ENCODE results near the gene RCN2. TPM values are rescaled to one million over a fixed set of nuclear protein-coding genes. Genes with fewer than 3 reads are reported as not detected.
"Not testable (repeated sequence)": the region's sequence is repeated elsewhere in the genome, so short reads cannot be mapped to it uniquely, and the experiment has no call there.

RCN2 gene
- total and polyA plus RNA-seq, 2 of the 8 experiments (the other 6 are each of a cell fraction or from before 2014, with no cell fraction given), result 65.6 to 137 TPM

DNA sequence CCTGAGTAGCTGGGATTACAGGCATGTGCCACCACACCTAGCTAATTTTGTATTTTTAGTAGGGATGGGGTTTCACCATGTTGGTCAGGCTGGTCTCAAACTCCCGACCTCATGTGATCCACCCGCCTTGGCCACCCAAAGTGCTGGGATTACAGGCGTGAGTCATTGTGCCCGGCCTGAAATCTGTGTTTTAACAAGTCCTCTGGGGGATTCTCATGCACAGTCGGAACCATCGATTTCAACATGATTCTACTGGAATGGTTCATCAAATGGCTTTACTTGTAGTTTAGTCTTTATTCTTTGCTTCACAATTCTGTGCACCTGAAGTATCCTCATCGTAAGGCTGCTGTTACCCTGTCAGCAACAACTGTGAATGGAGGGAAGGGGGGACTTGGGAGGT lies 34.5 kb downstream of the RCN2 start:
- not testable (repeated sequence) for H3K4me2 ChIP-seq (ENCODE audit: insufficient read depth in 1 of 2, low read depth in 2 of 2, low read length in 2 of 2); H3K4me1 ChIP-seq (replicated peaks in 1 of 4; ENCODE audit: control insufficient read depth in 3 of 4, insufficient read depth in 4 of 4, low read length in 3 of 4); H3K79me1 ChIP-seq (ENCODE audit: low read depth, low read length); H2BK15ac ChIP-seq (ENCODE audit: low read length); H3K9ac ChIP-seq (replicated peaks in 1 of 4; ENCODE audit: extremely low read depth in 1 of 4, low read depth in 3 of 4, low read length in 3 of 4); H3K18ac ChIP-seq (ENCODE audit: extremely low read depth, low read length); DNase-seq (ENCODE audit: low read depth in 1 of 2, low spot score in 2 of 2); H3K27ac ChIP-seq (ENCODE audit: low read depth, low read length); H3K4me3 ChIP-seq (ENCODE audit: extremely low read depth in 1 of 4, insufficient read depth in 2 of 4, low read depth in 3 of 4, low read length in 4 of 4); H3K9me3 ChIP-seq (ENCODE audit: insufficient read depth in 2 of 2, low read depth in 1 of 2, low read length in 1 of 2); H3K27me3 ChIP-seq (replicated peaks in 1 of 4; ENCODE audit: control insufficient read depth in 3 of 4, extremely low read depth in 1 of 4, insufficient read depth in 3 of 4, low read length in 3 of 4); H2BK20ac ChIP-seq (ENCODE audit: low read length); H4K20me1 ChIP-seq (replicated peaks in 1 of 2; ENCODE audit: control insufficient read depth in 1 of 2, insufficient read depth in 2 of 2, low read length in 2 of 2); H3K36me3 ChIP-seq (ENCODE audit: control insufficient read depth in 2 of 4, insufficient read depth in 4 of 4, low read length in 3 of 4); H4K5ac ChIP-seq (ENCODE audit: insufficient read length, low read depth, low read length); H2AFZ ChIP-seq (ENCODE audit: low read length); H2BK120ac ChIP-seq (replicated peaks; ENCODE audit: low read depth, low read length); H2BK12ac ChIP-seq (ENCODE audit: low read depth, low read length); H2BK5ac ChIP-seq (ENCODE audit: low read depth, low read length); FAIRE-seq; H3K23me2 ChIP-seq (ENCODE audit: low read depth, low read length); H4K91ac ChIP-seq (replicated peaks; ENCODE audit: insufficient read length, low read length); H3K23ac ChIP-seq (ENCODE audit: insufficient read length); H4K8ac ChIP-seq (ENCODE audit: extremely low read depth, insufficient read depth, low read length); H3K14ac ChIP-seq (ENCODE audit: insufficient read length); H3K56ac ChIP-seq (replicated peaks; ENCODE audit: insufficient read length, low read depth, low read length); H3K4ac ChIP-seq (replicated peaks; ENCODE audit: insufficient read length, low read depth, low read length); H2AK5ac ChIP-seq (ENCODE audit: low read depth, low read length); H3K79me2 ChIP-seq (ENCODE audit: control insufficient read depth in 1 of 2, insufficient read depth in 2 of 2, low read length in 2 of 2)
- 86% methylated on average over 7 of the region's 7 CpGs; no CpG with 5 or more reads in 1 of the 2 experiments for WGBS, 2 experiments (ENCODE audit: extremely low coverage in 1 of 2, insufficient coverage in 1 of 2, insufficient read length in 1 of 2, insufficient replicate concordance in 2 of 2, low coverage in 1 of 2, low lambda C conversion rate in 2 of 2, missing lambda C conversion rate in 1 of 2)
- POLR2A ChIA-PET (ENCODE audit: partially characterized antibody), result interaction anchor here (1.7 kb wide), 1 partner anchor 10 kb away, joined by 4 read pairs; no protein-coding TSS in a partner anchor
- CTCF ChIA-PET (ENCODE audit: partially characterized antibody), result interaction anchor here (1.1 kb wide), 1 partner anchor 22 kb away, joined by 3 read pairs; no protein-coding TSS in a partner anchor

Data from H1 (cell line).